HepG2 (cell line): ENCODE measurements around the gene FAM124B. TPM values are rescaled to one million over a fixed set of nuclear protein-coding genes. Genes with fewer than 3 reads are reported as not detected.

Experiments
- ATAC-seq: fragments of 200-7000 bp; cut with Tn5 transposase; 3 replicates; pipeline ENCODE4 v1.9.1; 2020; ENCODE audit warnings: mild to moderate bottlenecking, moderate library complexity
- BruUV-seq: library from RNA; stranded (reverse); fragments of 400-500 nt; replicated peaks from 2 replicates; lab custom pipeline; 2021; lab: Mats Ljungman, UMichigan
- CTCF ChIA-PET: fragments of 300-600 bp; formaldehyde crosslinking; extraction: SDS; loops from one replicate; lab custom pipeline; 2021; ENCODE audit warnings: low total read pairs, inconsistent platforms, low intra/inter-chr PET ratio; lab: Yijun Ruan, JAX
- POLR2A ChIA-PET: fragments of 350-600 bp; sonication (Branson Sonifier 250); formaldehyde crosslinking; loops from one replicate; lab custom pipeline; 2020; ENCODE audit warnings: antibody characterized with exemption, inconsistent platforms; lab: Yijun Ruan, JAX
- DNase-seq: peaks from one replicate; pipeline ENCODE4 v3.0.0-alpha.2; 2015; ENCODE audit warnings: low spot score
- FAIRE-seq: peaks from 3 replicates; lab custom pipeline; 2011; peaks lifted over from hg19 to GRCh38; lab: Jason Lieb, UNC
- H2AFZ ChIP-seq: one replicate; pipeline ENCODE4 v1.6.1; 2011; ENCODE audit warnings: low read length, inconsistent platforms
- H3K27ac ChIP-seq: fragments of 300-600 bp; 3 replicates; pipeline ENCODE4 v1.8.0; 2011; ENCODE audit warnings: mixed run types, mild to moderate bottlenecking, mixed read lengths, low read length, inconsistent platforms; ENCODE audit not compliant: insufficient read depth; ENCODE audit errors: extremely low read length
- H3K27me3 ChIP-seq, 2 experiments: fragments of 200-600 bp in 1 of 2; 2 replicates in 1 of 2; 3 replicates in 1 of 2; pipeline versions ENCODE4 v1.6.0 to v1.8.0; 2011; ENCODE audit warnings: low read length in 2 of 2, mild to moderate bottlenecking in 2 of 2, moderate library complexity in 2 of 2, inconsistent platforms in 1 of 2; ENCODE audit not compliant: insufficient read depth in 2 of 2, control insufficient read depth in 1 of 2
- H3K36me3 ChIP-seq, 2 experiments: fragments of 200-600 bp in 1 of 2; replicated peaks in 1 of 2; 2 replicates in 1 of 2; 3 replicates in 1 of 2; pipeline versions ENCODE4 v1.5.1 to v1.8.0; 2011; ENCODE audit warnings: low read length in 2 of 2, inconsistent platforms in 1 of 2; ENCODE audit not compliant: insufficient read depth in 2 of 2, control insufficient read depth in 1 of 2
- H3K4me1 ChIP-seq: 2 replicates; pipeline ENCODE4 v1.5.1; 2012; ENCODE audit warnings: low read length, inconsistent platforms; ENCODE audit not compliant: insufficient read depth
- H3K4me2 ChIP-seq: 2 replicates; pipeline ENCODE4 v1.6.0; 2011; ENCODE audit warnings: low read depth, low read length, inconsistent platforms
- H3K4me3 ChIP-seq, 3 experiments: fragments of 200-600 bp in 1 of 3; sonication (generic), shearing (Covaris generic) in 1 of 3; replicated peaks in 1 of 3; 2 replicates each; pipeline ENCODE4 v1.5.1; 2011 to 2016; ENCODE audit warnings: low read length in 3 of 3, inconsistent platforms in 2 of 3, low read depth in 2 of 3, mild to moderate bottlenecking in 2 of 3, control low read depth in 1 of 3, mixed read lengths in 1 of 3; ENCODE audit not compliant: insufficient read depth in 1 of 3
- H3K79me2 ChIP-seq: one replicate; pipeline ENCODE4 v1.6.1; 2011; ENCODE audit warnings: low read length, inconsistent platforms; ENCODE audit not compliant: insufficient read depth
- H3K9ac ChIP-seq: 2 replicates; pipeline ENCODE4 v1.6.0; 2011; ENCODE audit warnings: mild to moderate bottlenecking, low read depth, low read length, inconsistent platforms; ENCODE audit not compliant: insufficient read depth
- H3K9me3 ChIP-seq: 2 replicates; pipeline ENCODE4 v1.5.1; 2012; ENCODE audit warnings: mild to moderate bottlenecking, low read length
- H4K20me1 ChIP-seq: 2 replicates; pipeline ENCODE4 v1.6.0; 2011; ENCODE audit warnings: inconsistent platforms, mild to moderate bottlenecking, low read length, moderate library complexity; ENCODE audit not compliant: insufficient read depth
- CHCHD3 ChIP-seq: sonication (generic); formaldehyde crosslinking; IDR thresholded peaks from 2 replicates; pipeline ENCODE4 v1.8.0; 2022; ENCODE audit warnings: mild to moderate bottlenecking, missing genetic modification reagents, moderate library complexity
- FOXA1 ChIP-seq, 2 experiments: fragments of 450-650 bp in 1 of 2; sonication (generic) in 1 of 2; formaldehyde crosslinking in 1 of 2; IDR thresholded peaks; 2 replicates each; pipeline versions ENCODE4 v1.4.0 to v1.6.1; 2016 to 2020; ENCODE audit warnings: missing genetic modification reagents in 1 of 2
- JDP2 ChIP-seq: sonication (generic); formaldehyde crosslinking; IDR thresholded peaks from 2 replicates; pipeline ENCODE4 v1.8.1; 2022; ENCODE audit warnings: missing genetic modification reagents, borderline replicate concordance
- RFX5 ChIP-seq: IDR thresholded peaks from 2 replicates; pipeline ENCODE4 v1.6.1; 2011; ENCODE audit warnings: low read depth, low read length, improper control_type of control experiment
- SMC3 ChIP-seq: IDR thresholded peaks from 2 replicates; pipeline ENCODE4 v1.6.1; 2011; ENCODE audit warnings: low read length, improper control_type of control experiment
- YEATS4 ChIP-seq: sonication (generic); formaldehyde crosslinking; IDR thresholded peaks from 2 replicates; pipeline ENCODE4 v1.4.0; 2020; ENCODE audit warnings: missing genetic modification reagents, borderline replicate concordance
- ZFP90 ChIP-seq: sonication (generic); formaldehyde crosslinking; IDR thresholded peaks from 2 replicates; pipeline ENCODE4 v1.8.0; 2022; ENCODE audit warnings: missing genetic modification reagents, mild to moderate bottlenecking, inconsistent platforms, borderline replicate concordance
- WGBS: methylation state at CpG from one replicate; pipeline ENCODE4 v1.1.6; 2017; ENCODE audit warnings: low lambda C conversion rate; 5-methylcytosine and 5-hydroxymethylcytosine counted together
- in situ Hi-C: cut with HindIII; loops from 2 replicates; pipeline ENCODE4 v1.10.0; 2017; ENCODE audit warnings: low pct_unique_long_range_greater_than_20kb; ENCODE audit not compliant: extremely low pct_ligation_motif_present
- intact Hi-C: fragments of 100-400 bp; cut with micrococcal nuclease; formaldehyde crosslinking; loops from one replicate; pipeline ENCODE4 v1.10.0; 2022; ENCODE audit not compliant: unreplicated experiment
- polyA plus RNA-seq, 8 experiments: library from polyadenylated mRNA; depleted of rRNA in 3 of 8; stranded (reverse) in 7 of 8; unstranded in 1 of 8; fragments of >200 nt; fragmentation: Illumina TruSeq in 4 of 8; extraction: Trizol in 4 of 8; gene quantifications; 2 replicates each; pipeline versions ENCODE4 v1.2.1 to v1.2.3, GENCODE V29; 2011 to 2016; ENCODE audit warnings: low read depth in 4 of 8, missing spikeins in 1 of 8, mixed read lengths in 1 of 8; ENCODE audit not compliant: insufficient read depth in 1 of 8
- total RNA-seq, 5 experiments: library from RNA; depleted of rRNA; stranded (reverse); fragments of >200 nt; fragmentation: Illumina TruSeq; extraction: Trizol; gene quantifications; 2 replicates each; pipeline ENCODE4 v1.2.3, GENCODE V29; 2016; ENCODE audit warnings: low read depth in 1 of 5
- TF ChIP-seq, protein P1 (sequence below): sonication (generic); formaldehyde crosslinking; IDR thresholded peaks from 2 replicates; pipeline ENCODE4 v1.4.0; 2020; ENCODE audit warnings: missing genetic modification reagents, borderline replicate concordance
- TF ChIP-seq, protein P2 (sequence below): sonication (generic); formaldehyde crosslinking; IDR thresholded peaks from 2 replicates; pipeline ENCODE4 v1.5.1; 2020; ENCODE audit warnings: mild to moderate bottlenecking, missing genetic modification reagents, moderate library complexity
- TF ChIP-seq, protein P3 (sequence below): sonication (generic); formaldehyde crosslinking; IDR thresholded peaks from 2 replicates; pipeline ENCODE4 v1.5.1; 2020; ENCODE audit warnings: mild to moderate bottlenecking, moderate library complexity, missing genetic modification reagents
- TF ChIP-seq, protein P4 (sequence below): sonication (generic); formaldehyde crosslinking; IDR thresholded peaks from 2 replicates; pipeline ENCODE4 v1.5.0; 2020; ENCODE audit warnings: mild to moderate bottlenecking, missing genetic modification reagents, moderate library complexity
- TF ChIP-seq, protein P5 (sequence below): IDR thresholded peaks from 2 replicates; pipeline ENCODE4 v1.6.1; 2012; ENCODE audit warnings: low read depth, low read length, improper control_type of control experiment

Gene FAM124B
- total and polyA plus RNA-seq, 2 of the 13 experiments (the other 11 are each of a cell fraction or from before 2014, with no cell fraction given), result not detected

DNA sequence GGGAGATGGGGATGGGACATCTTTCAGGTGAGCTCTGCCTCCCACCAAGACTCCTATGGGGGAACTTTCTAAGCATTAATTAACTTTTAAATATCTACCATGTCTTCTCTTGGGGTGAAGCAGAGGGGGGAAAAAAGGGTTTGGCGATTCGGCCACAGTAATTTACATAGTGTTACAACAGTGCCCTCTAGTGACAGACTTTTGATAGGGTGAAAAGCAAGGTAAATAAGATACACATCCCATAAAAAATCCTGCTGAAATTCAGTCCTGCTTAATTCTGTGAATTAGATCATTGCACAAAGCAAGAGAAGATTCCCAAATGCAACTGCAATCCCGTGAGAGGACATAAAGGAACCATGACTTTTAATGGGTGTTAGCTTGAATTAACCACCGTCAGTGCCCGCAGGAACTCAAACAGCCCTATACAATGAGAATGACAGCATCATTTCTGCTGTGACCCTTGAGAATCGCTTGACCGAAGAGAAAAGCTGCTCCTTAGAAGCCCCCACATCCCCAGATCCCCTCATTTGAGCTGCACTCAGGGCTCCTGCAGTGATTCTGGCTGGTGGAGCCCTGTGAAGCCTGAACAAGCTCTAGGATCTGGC is 32.8 kb downstream of the FAM124B start:
- no TSS peak for BruUV-seq
- intact Hi-C loops (loop anchor here (1.0 kb wide), 1 partner anchor 399 kb away; no protein-coding TSS in a partner anchor), in situ Hi-C loops (loop anchor here (25.0 kb wide), 1 partner anchor 1293 kb away; no protein-coding TSS in a partner anchor)
- H3K27ac ChIP-seq, result no peak overlapping the region
- peaks cover 2 to 6% of the 10 kb centered on the region in 2 experiments; a peak in 2 of 5 replicates for H3K27me3 ChIP-seq
- no peaks in the 10 kb centered on the region for H3K79me2 ChIP-seq
- no peaks in the 10 kb centered on the region for H3K9me3 ChIP-seq
- H3K4me3 ChIP-seq, result no peak overlapping the region
- H3K4me2 ChIP-seq, result no peak overlapping the region
- WGBS, result 27% methylated on average over 7 of the region's 7 CpGs
- H3K4me1 ChIP-seq, result no peaks in the 10 kb centered on the region
- no peak overlapping the region for H3K9ac ChIP-seq
- ATAC-seq, result peak; percentile 76
- DNase-seq, result peak; percentile 45
- CTCF ChIA-PET, result interaction anchor here (0.8 to 1.3 kb wide), 3 partner anchors 12 to 399 kb away, joined by 3 to 6 read pairs (median 3); no protein-coding TSS in a partner anchor
- no peak overlapping the region for H2AFZ ChIP-seq
- H3K36me3 ChIP-seq, result no peaks in the 10 kb centered on the region
- FAIRE-seq, result peak; percentile 71
- no peaks in the 10 kb centered on the region for H4K20me1 ChIP-seq
- POLR2A ChIA-PET, result no interaction called here
- 0 out of 2 replicates have a peak, but pooled peaks have one; percentile 32 for TF ChIP-seq CHCHD3 (CRISPR knock-in tag)
- TF ChIP-seq, protein P1, sequence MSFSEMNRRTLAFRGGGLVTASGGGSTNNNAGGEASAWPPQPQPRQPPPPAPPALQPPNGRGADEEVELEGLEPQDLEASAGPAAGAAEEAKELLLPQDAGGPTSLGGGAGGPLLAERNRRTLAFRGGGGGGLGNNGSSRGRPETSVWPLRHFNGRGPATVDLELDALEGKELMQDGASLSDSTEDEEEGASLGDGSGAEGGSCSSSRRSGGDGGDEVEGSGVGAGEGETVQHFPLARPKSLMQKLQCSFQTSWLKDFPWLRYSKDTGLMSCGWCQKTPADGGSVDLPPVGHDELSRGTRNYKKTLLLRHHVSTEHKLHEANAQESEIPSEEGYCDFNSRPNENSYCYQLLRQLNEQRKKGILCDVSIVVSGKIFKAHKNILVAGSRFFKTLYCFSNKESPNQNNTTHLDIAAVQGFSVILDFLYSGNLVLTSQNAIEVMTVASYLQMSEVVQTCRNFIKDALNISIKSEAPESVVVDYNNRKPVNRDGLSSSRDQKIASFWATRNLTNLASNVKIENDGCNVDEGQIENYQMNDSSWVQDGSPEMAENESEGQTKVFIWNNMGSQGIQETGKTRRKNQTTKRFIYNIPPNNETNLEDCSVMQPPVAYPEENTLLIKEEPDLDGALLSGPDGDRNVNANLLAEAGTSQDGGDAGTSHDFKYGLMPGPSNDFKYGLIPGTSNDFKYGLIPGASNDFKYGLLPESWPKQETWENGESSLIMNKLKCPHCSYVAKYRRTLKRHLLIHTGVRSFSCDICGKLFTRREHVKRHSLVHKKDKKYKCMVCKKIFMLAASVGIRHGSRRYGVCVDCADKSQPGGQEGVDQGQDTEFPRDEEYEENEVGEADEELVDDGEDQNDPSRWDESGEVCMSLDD (CRISPR knock-in tag), result no peak
- TF ChIP-seq, protein P2, sequence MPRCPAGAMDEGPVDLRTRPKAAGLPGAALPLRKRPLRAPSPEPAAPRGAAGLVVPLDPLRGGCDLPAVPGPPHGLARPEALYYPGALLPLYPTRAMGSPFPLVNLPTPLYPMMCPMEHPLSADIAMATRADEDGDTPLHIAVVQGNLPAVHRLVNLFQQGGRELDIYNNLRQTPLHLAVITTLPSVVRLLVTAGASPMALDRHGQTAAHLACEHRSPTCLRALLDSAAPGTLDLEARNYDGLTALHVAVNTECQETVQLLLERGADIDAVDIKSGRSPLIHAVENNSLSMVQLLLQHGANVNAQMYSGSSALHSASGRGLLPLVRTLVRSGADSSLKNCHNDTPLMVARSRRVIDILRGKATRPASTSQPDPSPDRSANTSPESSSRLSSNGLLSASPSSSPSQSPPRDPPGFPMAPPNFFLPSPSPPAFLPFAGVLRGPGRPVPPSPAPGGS (CRISPR knock-in tag), result 0 out of 2 replicates have a peak, but pooled peaks have one; percentile 27
- no peak for TF ChIP-seq JDP2 (CRISPR knock-in tag)
- no peak for TF ChIP-seq FOXA1 (IDR thresholded peaks at IDR 0.05)
- peak; percentile 77 for TF ChIP-seq FOXA1 (CRISPR knock-in tag; IDR thresholded peaks at IDR 0.05)
- TF ChIP-seq RFX5, result no peak
- TF ChIP-seq SMC3, result peak; percentile 48
- TF ChIP-seq ZFP90 (CRISPR knock-in tag), result 0 out of 2 replicates have a peak, but pooled peaks have one; percentile 49
- TF ChIP-seq, protein P3, sequence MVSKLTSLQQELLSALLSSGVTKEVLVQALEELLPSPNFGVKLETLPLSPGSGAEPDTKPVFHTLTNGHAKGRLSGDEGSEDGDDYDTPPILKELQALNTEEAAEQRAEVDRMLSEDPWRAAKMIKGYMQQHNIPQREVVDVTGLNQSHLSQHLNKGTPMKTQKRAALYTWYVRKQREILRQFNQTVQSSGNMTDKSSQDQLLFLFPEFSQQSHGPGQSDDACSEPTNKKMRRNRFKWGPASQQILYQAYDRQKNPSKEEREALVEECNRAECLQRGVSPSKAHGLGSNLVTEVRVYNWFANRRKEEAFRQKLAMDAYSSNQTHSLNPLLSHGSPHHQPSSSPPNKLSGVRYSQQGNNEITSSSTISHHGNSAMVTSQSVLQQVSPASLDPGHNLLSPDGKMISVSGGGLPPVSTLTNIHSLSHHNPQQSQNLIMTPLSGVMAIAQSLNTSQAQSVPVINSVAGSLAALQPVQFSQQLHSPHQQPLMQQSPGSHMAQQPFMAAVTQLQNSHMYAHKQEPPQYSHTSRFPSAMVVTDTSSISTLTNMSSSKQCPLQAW (CRISPR knock-in tag), result 0 out of 2 replicates have a peak, but pooled peaks have one; percentile 20
- TF ChIP-seq YEATS4, result peak; percentile 31; the same call in 1 of the 2 replicates
- TF ChIP-seq, protein P4, sequence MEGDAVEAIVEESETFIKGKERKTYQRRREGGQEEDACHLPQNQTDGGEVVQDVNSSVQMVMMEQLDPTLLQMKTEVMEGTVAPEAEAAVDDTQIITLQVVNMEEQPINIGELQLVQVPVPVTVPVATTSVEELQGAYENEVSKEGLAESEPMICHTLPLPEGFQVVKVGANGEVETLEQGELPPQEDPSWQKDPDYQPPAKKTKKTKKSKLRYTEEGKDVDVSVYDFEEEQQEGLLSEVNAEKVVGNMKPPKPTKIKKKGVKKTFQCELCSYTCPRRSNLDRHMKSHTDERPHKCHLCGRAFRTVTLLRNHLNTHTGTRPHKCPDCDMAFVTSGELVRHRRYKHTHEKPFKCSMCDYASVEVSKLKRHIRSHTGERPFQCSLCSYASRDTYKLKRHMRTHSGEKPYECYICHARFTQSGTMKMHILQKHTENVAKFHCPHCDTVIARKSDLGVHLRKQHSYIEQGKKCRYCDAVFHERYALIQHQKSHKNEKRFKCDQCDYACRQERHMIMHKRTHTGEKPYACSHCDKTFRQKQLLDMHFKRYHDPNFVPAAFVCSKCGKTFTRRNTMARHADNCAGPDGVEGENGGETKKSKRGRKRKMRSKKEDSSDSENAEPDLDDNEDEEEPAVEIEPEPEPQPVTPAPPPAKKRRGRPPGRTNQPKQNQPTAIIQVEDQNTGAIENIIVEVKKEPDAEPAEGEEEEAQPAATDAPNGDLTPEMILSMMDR (CRISPR knock-in tag), result peak; percentile 65
- TF ChIP-seq, protein P5, sequence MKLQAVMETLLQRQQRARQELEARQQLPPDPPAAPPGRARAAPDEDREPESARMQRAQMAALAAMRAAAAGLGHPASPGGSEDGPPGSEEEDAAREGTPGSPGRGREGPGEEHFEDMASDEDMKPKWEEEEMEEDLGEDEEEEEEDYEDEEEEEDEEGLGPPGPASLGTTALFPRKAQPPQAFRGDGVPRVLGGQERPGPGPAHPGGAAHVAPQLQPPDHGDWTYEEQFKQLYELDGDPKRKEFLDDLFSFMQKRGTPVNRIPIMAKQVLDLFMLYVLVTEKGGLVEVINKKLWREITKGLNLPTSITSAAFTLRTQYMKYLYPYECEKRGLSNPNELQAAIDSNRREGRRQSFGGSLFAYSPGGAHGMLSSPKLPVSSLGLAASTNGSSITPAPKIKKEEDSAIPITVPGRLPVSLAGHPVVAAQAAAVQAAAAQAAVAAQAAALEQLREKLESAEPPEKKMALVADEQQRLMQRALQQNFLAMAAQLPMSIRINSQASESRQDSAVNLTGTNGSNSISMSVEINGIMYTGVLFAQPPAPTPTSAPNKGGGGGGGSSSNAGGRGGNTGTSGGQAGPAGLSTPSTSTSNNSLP, result peak; percentile 11; the same call in 1 of the 2 replicates
